Heart left ventricle (tissue), 16 donors: Measurements from ENCODE around the gene CEP112. TPM values are rescaled to one million over a fixed set of nuclear protein-coding genes. Genes with fewer than 3 reads are reported as not detected.

Source experiments
- ATAC-seq, 4 donors: fragments of 200-7000 bp; cut with Tn5 transposase; one replicate each; pipeline ENCODE4 v1.9.1; 2020 to 2022; ENCODE audit warnings: moderate library complexity in 4 of 4, mild to moderate bottlenecking in 3 of 4, moderate number of reproducible peaks in 1 of 4
- DNase-seq, 5 donors: peaks; one replicate each; pipeline ENCODE4 v3.0.0-alpha.2; 2020
- H3K27ac ChIP-seq, 12 donors: fragments of 200-600 bp; sonication (generic) in 4 of 12; one replicate each; pipeline versions ENCODE4 v1.5.0 to v1.8.0; 2016 to 2022; ENCODE audit warnings: mild to moderate bottlenecking in 2 of 12
- H3K27me3 ChIP-seq, 9 donors: fragments of 200-600 bp; sonication (generic) in 2 of 9; one replicate each; pipeline versions ENCODE4 v1.5.1 to v1.8.0; 2016 to 2022; ENCODE audit warnings: mild to moderate bottlenecking in 3 of 9
- H3K36me3 ChIP-seq, 9 donors: fragments of 200-600 bp; sonication (generic) in 2 of 9; one replicate each; pipeline versions ENCODE4 v1.5.0 to v1.8.0; 2018 to 2022; ENCODE audit warnings: mild to moderate bottlenecking in 2 of 9
- H3K4me1 ChIP-seq, 12 donors: fragments of 200-600 bp; sonication (generic) in 4 of 12; one replicate each; pipeline versions ENCODE4 v1.5.0 to v1.8.0; 2016 to 2022; ENCODE audit warnings: mild to moderate bottlenecking in 3 of 12
- H3K4me3 ChIP-seq, 12 donors: fragments of 200-600 bp; sonication (generic) in 4 of 12; one replicate each; pipeline versions ENCODE4 v1.5.0 to v1.8.0; 2017 to 2022; ENCODE audit warnings: mild to moderate bottlenecking in 9 of 12, moderate library complexity in 4 of 12
- H3K9me3 ChIP-seq, 12 donors: fragments of 200-600 bp; sonication (generic) in 4 of 12; one replicate each; pipeline versions ENCODE4 v1.5.0 to v1.8.0; 2016 to 2022; ENCODE audit warnings: mild to moderate bottlenecking in 1 of 12
- POLR2A ChIP-seq, 2 donors: fragments of 450-650 bp; IDR thresholded peaks; one replicate each; pipeline ENCODE4 v1.6.1; 2017; ENCODE audit warnings: antibody characterized with exemption in 2 of 2, mild to moderate bottlenecking in 2 of 2, moderate library complexity in 2 of 2
- WGBS, 4 donors: extraction: QIAGEN DNeasy Blood & Tissue Kit in 2 of 4; methylation state at CpG; one replicate each; pipeline versions ENCODE4 v1.1.5 to v1.1.7; 2013 to 2018; 5-methylcytosine and 5-hydroxymethylcytosine counted together
- intact Hi-C, 10 donors: fragments of 100-400 bp; cut with DNase I; formaldehyde crosslinking; loops; one replicate each; pipeline versions ENCODE4 v1.11.1 to v1.14.2; 2022
- polyA plus RNA-seq, 2 donors: library from polyadenylated mRNA; stranded (reverse); fragments of 200-250 nt; gene quantifications; one replicate each; pipeline ENCODE4 v1.2.3, GENCODE V29; 2013
- total RNA-seq, 9 donors: library from RNA; depleted of rRNA in 2 of 9; stranded (reverse); fragments of >200 nt in 2 of 9; fragmentation: NEBNext Ultra II Directional in 3 of 9; extraction: Animal tissue kit (Norgen Biotek cat#: 25700) in 3 of 9; gene quantifications; one replicate each; pipeline versions ENCODE4 v1.1.0 to v1.2.4, GENCODE V29; 2016 to 2023
- TF ChIP-seq, protein P1 (sequence below), 12 donors: fragments of 200-600 bp; sonication (generic) in 4 of 12; IDR thresholded peaks; one replicate each; pipeline versions ENCODE4 v1.5.0 to v1.8.0; 2018 to 2022; ENCODE audit warnings: antibody characterized with exemption in 12 of 12, mild to moderate bottlenecking in 5 of 12
- donor health status: ischemic (EF 13 %, LVEDD 7.1; RV severe dilation, severe dysfunction).
- donor health status: healthy with polysubstance abuse.
- donor health status: DM: no; HTN: yes; CAD: no.
- donor health status: DM: no; HTN: no; CAD: no.
- donor health status: ischemic (EF 25% LVEDD 6.9; RV normal size, moderate dysfunction).
- donor health status: ischemic (EF 25% LVEDD 5.7; RV mildly dilated, moderate dysfunction).
- donor health status: healthy.
- donor health status: DM: yes; HTN: yes; CAD: no.
- donor health status: ischemic (EF 35%, LVEDD 5.7; RV mildly dilated, moderate dysfunction).
- donor health status: nonischemic (EF 11% LVEDD 7.7; RV severe dilation, severe dysfunction).
- donor health status: DM: yes; HTN: yes; CAD: no.
- donor health status: PGD.
- donor health status: ischemic (EF 29% LVEDD 5.4; RV normal size, mild dysfunction).
- donor health status: nonischemic (EF 23%, LVEDD 6.1; RV moderate dilation, normal function).

CEP112 gene
- total and polyA plus RNA-seq, 11 donors: 5.5 to 28.3 (median 14.3) TPM

DNA sequence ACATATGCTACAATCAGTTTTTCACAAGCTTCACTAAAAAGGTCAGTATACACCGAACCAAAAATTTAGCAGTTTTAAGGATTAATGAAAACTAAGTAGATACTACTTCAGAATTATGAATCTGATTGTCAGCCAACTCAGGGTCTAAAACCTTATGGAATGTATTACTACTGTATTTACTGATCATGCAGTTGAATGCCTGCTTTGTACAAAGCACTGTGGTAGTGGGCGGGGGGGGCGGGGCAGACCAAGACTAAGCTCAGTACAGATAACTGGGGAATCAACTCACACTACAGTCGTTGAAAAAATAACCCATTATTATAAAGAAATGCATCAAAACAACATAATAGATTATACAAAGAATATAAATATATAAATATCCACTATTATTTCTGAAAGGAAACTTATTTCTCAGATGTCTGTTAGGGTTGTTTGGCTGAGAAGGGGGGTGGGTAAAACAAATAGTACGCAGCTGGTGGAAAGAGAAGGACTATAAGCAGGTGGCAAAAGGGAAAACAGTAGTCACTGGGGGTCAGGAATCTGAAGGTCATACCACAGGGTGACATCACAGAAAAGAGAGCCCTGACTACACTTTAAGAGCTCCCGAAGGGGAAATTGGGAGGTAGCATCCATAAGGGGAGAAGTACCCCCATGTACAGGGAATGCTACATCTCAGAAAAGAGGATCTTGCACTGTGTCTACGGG is 521.1 kb downstream of the CEP112 start:
- Histone ChIP-seq H3K9me3 (peaks cover 0 to 8% (median 0%) of the 10 kb centered on the region in 12 donors), H3K27me3 (no peaks in the 10 kb centered on the region), H3K4me3 (no peak overlapping the region), H3K27ac (no peak overlapping the region), H3K4me1 (no peaks in the 10 kb centered on the region), H3K36me3 (no peaks in the 10 kb centered on the region)
- no peak for DNase-seq
- no peak for ATAC-seq
- 87 to 91% (median 90%) methylated on average over 7 of the region's 7 CpGs for WGBS, 4 donors
- TF ChIP-seq, protein P1, sequence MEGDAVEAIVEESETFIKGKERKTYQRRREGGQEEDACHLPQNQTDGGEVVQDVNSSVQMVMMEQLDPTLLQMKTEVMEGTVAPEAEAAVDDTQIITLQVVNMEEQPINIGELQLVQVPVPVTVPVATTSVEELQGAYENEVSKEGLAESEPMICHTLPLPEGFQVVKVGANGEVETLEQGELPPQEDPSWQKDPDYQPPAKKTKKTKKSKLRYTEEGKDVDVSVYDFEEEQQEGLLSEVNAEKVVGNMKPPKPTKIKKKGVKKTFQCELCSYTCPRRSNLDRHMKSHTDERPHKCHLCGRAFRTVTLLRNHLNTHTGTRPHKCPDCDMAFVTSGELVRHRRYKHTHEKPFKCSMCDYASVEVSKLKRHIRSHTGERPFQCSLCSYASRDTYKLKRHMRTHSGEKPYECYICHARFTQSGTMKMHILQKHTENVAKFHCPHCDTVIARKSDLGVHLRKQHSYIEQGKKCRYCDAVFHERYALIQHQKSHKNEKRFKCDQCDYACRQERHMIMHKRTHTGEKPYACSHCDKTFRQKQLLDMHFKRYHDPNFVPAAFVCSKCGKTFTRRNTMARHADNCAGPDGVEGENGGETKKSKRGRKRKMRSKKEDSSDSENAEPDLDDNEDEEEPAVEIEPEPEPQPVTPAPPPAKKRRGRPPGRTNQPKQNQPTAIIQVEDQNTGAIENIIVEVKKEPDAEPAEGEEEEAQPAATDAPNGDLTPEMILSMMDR (IDR thresholded peaks at IDR 0.05): no peak
- TF ChIP-seq POLR2A (IDR thresholded peaks at IDR 0.05): no peak
- intact Hi-C loops: no loop called here

DNA sequence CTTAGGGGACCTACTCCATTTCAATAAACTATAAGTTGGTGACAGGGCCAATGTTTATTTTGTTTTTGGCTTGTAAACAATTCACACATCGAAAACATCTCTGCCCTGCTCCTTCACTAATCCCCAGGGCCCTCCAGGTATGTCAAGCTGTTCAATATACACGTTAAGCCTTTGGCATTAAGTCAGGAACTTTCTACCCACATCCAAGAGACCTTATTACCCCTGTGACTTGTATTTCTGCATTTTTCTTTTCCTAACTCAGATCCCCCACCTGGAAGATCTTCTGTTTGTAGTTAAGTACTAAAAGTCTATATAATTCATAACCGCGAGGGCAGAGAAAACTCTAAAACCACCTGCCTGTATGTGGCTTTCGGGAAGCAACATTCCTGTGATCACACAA is 523.7 kb downstream of the CEP112 start:
- no peak for TF ChIP-seq POLR2A (IDR thresholded peaks at IDR 0.05)
- TF ChIP-seq, protein P1 (IDR thresholded peaks at IDR 0.05): no peak
- H3K9me3 ChIP-seq: no peaks in the 10 kb centered on the region
- no peaks in the 10 kb centered on the region for H3K36me3 ChIP-seq
- ATAC-seq (no peak), DNase-seq (no peak)
- no peaks in the 10 kb centered on the region for H3K4me1 ChIP-seq
- 87 to 92% (median 90%) methylated on average over 5 of the region's 5 CpGs for WGBS, 4 donors
- H3K4me3 ChIP-seq: no peak overlapping the region
- intact Hi-C loops: no loop called here
- H3K27me3 ChIP-seq: no peaks in the 10 kb centered on the region
- H3K27ac ChIP-seq: no peak overlapping the region

DNA sequence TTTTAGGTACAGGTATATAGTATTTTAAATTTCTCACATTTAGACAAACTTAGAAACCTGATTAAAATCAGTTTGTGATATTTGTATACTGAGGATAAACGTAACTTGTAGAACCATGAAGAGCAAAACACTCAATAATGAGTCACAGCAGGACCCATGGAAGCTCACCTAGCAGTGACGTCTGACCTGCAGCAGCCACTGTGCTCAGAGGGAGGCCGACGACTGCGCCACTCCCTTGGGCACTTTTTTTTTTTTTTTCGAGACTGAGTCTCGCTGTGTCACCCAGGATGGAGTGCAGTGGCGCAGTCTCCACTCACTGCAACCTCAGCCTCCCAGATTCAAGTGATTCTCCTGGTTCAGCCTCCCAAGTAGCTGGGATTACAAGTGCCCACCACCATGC is 524.3 kb downstream of the CEP112 start:
- no peak overlapping the region for H3K4me3 ChIP-seq
- ATAC-seq: no peak

DNA sequence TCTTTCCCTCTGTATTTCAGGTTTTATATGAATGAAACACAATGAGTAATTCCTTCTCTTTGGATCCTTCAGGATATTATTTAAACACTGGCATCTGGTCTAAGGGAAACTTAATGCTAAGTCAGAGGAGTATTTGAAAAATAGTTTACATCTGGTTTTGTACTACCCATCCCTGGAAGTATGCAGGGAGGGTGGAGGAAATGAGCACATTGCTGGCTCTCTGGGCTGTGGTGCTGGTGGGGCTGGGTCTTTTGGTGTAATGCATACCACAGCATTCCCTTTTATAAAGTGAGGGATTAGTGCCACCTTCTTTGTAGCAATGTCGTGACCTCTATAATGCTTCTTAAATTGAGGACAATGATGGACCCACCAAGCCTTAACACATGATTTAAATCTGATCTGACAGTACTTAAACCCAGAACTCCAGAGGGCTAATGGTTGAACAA is 525.0 kb downstream of the CEP112 start:
- no peaks in the 10 kb centered on the region for H3K4me1 ChIP-seq
- DNase-seq (no peak), ATAC-seq (no peak)
- H3K9me3 ChIP-seq: no peaks in the 10 kb centered on the region
- no peak overlapping the region for H3K4me3 ChIP-seq
- TF ChIP-seq, protein P1 (IDR thresholded peaks at IDR 0.05): no peak
- TF ChIP-seq POLR2A (IDR thresholded peaks at IDR 0.05): no peak
- H3K36me3 ChIP-seq: no peaks in the 10 kb centered on the region
- H3K27me3 ChIP-seq: no peaks in the 10 kb centered on the region
- WGBS, 4 donors: 89 to 92% (median 90%) methylated on average over 1 of the region's 1 CpG
- intact Hi-C loops: no loop called here
- H3K27ac ChIP-seq: no peak overlapping the region

More for the DNA sequence above, 524.3 kb downstream of the CEP112 start:
- DNase-seq: no peak
- H3K4me1 ChIP-seq: no peaks in the 10 kb centered on the region
- TF ChIP-seq, protein P1 (IDR thresholded peaks at IDR 0.05): no peak
- no peak for TF ChIP-seq POLR2A (IDR thresholded peaks at IDR 0.05)
- no peaks in the 10 kb centered on the region for H3K9me3 ChIP-seq
- WGBS, 4 donors: 93 to 97% (median 96%) methylated on average over 8 of the region's 8 CpGs
- intact Hi-C loops: no loop called here
- H3K36me3 ChIP-seq: no peaks in the 10 kb centered on the region
- no peak overlapping the region for H3K27ac ChIP-seq
- no peaks in the 10 kb centered on the region for H3K27me3 ChIP-seq
